ENCODE data around the gene CATSPER1. TPM values are rescaled to one million over a fixed set of nuclear protein-coding genes. Genes with fewer than 3 reads are reported as not detected.

The CATSPER1 gene
- total RNA-seq, 1 donor = 1.0 TPM

DNA sequence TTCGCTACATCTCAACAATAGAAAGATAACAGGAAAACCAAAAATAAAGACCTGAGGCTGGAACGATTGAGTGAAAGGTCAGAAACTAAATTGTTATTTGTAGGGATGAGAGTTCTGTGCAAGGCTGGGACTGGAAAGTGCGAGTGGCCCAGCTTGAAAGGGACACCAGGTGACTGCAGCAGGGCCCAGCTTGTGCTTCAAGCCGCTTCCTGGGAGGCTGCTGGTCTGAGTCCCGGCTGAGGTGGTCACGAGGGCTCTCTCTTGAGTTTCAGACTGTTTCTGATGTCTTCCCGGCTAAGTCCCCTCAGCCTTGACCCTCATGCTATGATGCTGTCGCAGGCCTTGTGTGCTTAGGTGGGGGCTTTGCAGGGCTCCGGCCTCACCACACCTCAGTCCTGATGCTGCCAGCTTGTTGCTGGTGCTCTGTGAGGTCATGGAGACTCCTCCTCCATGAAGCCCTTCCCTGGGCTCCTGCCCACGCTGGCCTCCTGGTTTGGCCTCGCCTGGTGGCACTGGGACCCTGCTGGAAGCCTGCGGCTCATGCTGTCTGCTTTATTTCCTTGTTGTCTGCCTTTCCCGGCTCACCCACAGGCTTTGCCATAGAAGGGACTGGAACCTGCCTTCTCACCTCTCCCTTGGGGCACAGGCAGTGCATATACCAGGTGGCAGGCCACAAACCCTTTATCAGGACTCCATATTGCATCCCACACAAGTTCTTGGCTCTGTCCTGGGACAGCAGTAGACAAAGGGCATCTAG lies 20.0 kb downstream of the CATSPER1 start:
- peaks cover 8% of the 10 kb centered on the region for H3K27me3 ChIP-seq (ENCODE audit: insufficient read depth, low read length)
- peaks cover 13% of the 10 kb centered on the region for H3K4me1 ChIP-seq (ENCODE audit: insufficient read depth, low read length)
- no peaks in the 10 kb centered on the region for H3K9me3 ChIP-seq (ENCODE audit: low read depth, low read length)

DNA sequence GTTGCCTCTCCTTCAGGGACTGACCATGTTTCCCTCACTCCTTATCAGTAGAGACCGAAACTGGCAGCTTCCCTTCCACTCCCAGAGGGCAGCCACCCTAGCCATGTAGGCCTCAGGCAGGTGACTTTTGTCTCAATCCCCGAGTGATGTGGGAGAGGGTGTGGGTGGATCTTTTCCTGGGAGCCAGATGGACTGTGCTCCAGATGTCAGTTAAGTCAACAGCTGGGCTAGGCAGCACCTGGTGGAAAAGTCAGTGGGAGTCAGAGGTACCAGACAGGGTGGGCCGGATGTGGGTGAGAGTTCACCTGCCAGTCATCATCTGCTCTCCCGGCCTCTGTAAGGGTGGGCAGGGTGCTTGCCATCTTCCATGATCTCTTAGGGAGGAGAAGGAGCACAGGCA lies 22.1 kb downstream of the CATSPER1 start:
- Histone ChIP-seq H3K4me3 (ENCODE audit: low read length) (no peak overlapping the region), H3K27me3 (ENCODE audit: insufficient read depth, low read length) (no peaks in the 10 kb centered on the region), H3K9me3 (ENCODE audit: low read depth, low read length) (no peaks in the 10 kb centered on the region), H3K4me1 (ENCODE audit: insufficient read depth, low read length) (peaks cover 26% of the 10 kb centered on the region)

More for the DNA sequence above, 20.0 kb downstream of the CATSPER1 start:
- no peak overlapping the region for H3K4me3 ChIP-seq (ENCODE audit: low read length)

DNA sequence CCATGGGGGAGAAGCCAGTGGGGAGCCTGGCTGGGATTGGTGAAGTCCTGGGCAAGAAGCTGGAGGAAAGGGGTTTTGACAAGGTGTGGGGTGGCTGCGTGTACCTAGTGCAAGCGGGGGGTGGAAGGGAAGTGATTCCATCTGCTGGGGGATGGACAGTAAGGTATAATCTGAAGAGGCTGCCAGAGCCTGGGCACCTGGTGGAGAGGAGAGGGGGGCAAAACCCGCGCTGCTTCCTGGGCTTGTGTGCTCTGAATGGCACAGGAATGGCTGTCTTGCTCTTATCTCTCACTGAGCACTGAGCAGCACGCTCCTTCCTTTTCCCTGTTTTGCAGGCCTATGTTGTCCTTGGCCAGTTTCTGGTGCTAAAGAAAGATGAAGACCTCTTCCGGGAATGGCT lies 23.0 kb downstream of the CATSPER1 start:
- Histone ChIP-seq H3K4me1 (ENCODE audit: insufficient read depth, low read length) (peaks cover 26% of the 10 kb centered on the region), H3K4me3 (ENCODE audit: low read length) (peak overlapping the region; percentile 92), H3K9me3 (ENCODE audit: low read depth, low read length) (no peaks in the 10 kb centered on the region), H3K27me3 (ENCODE audit: insufficient read depth, low read length) (no peaks in the 10 kb centered on the region)

DNA sequence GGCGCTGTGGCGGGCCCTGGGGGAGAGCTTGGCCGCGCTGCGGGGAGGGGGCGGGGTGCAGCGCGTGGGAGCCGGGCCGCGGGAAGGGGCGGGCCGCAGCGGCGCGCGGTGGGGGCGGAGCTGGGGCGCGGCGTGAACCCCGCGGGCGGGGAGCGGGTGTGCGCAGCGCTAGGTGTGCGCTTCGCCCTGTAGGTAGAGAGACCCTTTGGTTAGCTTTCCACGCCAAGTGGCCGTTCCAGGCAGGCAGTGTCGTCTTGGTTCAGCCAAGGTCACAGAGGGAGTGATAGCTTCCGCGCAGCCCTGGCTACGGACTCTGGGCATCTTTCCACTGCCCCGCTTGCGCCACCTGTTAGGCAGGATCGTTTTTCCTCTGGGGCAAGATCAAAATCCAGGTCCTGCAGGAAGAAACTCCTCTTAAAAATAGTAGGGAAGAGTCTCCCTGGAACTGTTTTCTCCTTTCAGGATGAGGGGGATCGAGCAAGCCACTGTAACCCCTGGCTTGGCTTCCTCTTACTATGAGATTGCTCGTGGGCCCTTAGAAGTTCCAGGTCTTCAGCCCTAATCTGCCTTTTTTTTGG lies 23.5 kb downstream of the CATSPER1 start:
- Histone ChIP-seq H3K4me3 (ENCODE audit: low read length) (peak overlapping the region; percentile 92), H3K27me3 (ENCODE audit: insufficient read depth, low read length) (no peaks in the 10 kb centered on the region), H3K4me1 (ENCODE audit: insufficient read depth, low read length) (peaks cover 26% of the 10 kb centered on the region), H3K9me3 (ENCODE audit: low read depth, low read length) (no peaks in the 10 kb centered on the region)

DNA sequence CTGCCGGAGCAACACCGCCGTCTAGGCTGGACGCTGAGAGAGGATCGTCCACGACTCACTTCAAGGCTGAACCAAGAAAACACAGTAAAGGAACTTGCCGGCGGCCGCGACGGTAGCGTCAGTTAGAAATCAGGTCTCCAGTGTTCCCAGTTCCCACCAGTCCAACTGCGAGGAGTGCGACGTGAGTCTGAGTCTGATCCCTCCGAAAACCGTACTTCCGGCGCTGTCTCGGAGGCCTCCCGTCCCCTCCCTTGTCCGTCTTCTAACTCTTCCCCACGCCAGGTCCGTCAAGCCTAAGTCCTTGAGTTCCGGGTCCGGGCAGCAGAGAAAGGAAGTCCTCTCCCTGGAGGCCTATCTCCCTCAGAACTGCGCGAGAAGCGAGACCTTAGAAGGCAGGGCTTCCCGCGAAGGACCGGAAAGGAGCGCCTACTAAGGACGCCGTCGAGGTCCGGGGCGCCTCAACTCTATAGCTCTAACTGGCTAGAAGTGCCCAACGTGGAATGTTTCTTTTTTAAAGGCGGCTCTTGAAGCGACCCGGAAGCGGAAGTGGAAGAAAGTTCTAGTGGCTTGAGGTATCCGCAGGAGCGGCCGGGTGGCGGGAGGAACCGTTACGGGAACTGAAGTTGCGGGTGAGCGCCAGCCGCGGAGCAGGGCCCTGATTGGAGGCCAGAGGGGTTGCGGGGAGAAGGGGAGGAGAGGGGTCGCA lies 24.2 kb downstream of the CATSPER1 start, which contains the start of the genes BANF1 and EIF1AD:
TSS of gene BANF1 (plus strand) at position 562 of the 706 bp plus-strand sequence. CDS start 748 bp downstream, outside the sequence.
TSS of gene EIF1AD (minus strand) at position 216 of the 706 bp plus-strand sequence. CDS start 1,768 bp downstream, outside the sequence.
- H3K4me3 ChIP-seq (ENCODE audit: low read length) = peak within 1 kb of the TSS; percentile 92
- peaks cover 26% of the 10 kb centered on the region for H3K4me1 ChIP-seq (ENCODE audit: insufficient read depth, low read length)
- no peaks in the 10 kb centered on the region for H3K9me3 ChIP-seq (ENCODE audit: low read depth, low read length)
- H3K27me3 ChIP-seq (ENCODE audit: insufficient read depth, low read length) = no peaks in the 10 kb centered on the region

DNA sequence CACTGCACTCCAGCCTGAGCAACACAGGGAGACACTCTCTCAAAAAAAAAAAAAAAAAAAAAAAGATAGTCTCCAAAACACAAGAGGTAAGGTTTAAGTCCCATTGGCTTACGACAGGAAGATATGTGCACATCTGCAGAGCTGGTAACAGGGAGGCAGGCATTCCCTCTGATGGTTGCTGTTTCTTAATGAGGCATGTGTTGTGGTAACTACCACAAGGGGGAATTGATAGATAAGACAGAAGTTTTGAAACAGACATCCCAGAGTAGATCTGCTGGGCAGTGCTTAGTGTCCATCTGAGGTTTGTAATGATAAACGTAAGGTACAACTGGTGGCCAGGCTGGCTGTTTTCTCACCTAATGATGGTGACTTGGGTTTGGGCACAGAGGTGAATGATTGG lies 29.0 kb downstream of the CATSPER1 start:
- H3K9me3 ChIP-seq (ENCODE audit: low read depth, low read length) = no peaks in the 10 kb centered on the region

DNA sequence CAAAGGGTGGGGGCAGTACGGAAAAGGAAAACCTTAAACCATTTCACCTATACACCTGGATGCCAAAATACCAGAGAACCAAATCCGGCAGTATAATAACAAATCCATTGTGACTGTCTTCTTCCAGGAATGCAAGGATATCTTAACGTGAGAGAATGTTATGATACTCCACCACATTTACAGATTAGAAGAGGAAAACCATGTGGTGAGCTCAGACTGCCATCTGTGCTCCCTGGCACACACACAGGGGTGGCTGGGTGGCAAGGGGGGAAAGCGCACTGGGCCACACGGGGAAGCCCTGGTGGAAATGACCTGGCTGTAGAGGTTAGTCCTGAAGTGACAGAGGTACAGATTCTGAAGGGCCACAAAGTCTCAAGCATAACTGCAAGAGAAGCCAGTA lies 34.2 kb downstream of the CATSPER1 start:
- Histone ChIP-seq H3K4me3 (ENCODE audit: low read length) (no peak overlapping the region), H3K4me1 (ENCODE audit: insufficient read depth, low read length) (peaks cover 7% of the 10 kb centered on the region), H3K27me3 (ENCODE audit: insufficient read depth, low read length) (no peaks in the 10 kb centered on the region), H3K9me3 (ENCODE audit: low read depth, low read length) (no peaks in the 10 kb centered on the region)

More for the DNA sequence above, 29.0 kb downstream of the CATSPER1 start:
- no peak overlapping the region for H3K4me3 ChIP-seq (ENCODE audit: low read length)
- no peaks in the 10 kb centered on the region for H3K27me3 ChIP-seq (ENCODE audit: insufficient read depth, low read length)
- H3K4me1 ChIP-seq (ENCODE audit: insufficient read depth, low read length) = peaks cover 16% of the 10 kb centered on the region

DNA sequence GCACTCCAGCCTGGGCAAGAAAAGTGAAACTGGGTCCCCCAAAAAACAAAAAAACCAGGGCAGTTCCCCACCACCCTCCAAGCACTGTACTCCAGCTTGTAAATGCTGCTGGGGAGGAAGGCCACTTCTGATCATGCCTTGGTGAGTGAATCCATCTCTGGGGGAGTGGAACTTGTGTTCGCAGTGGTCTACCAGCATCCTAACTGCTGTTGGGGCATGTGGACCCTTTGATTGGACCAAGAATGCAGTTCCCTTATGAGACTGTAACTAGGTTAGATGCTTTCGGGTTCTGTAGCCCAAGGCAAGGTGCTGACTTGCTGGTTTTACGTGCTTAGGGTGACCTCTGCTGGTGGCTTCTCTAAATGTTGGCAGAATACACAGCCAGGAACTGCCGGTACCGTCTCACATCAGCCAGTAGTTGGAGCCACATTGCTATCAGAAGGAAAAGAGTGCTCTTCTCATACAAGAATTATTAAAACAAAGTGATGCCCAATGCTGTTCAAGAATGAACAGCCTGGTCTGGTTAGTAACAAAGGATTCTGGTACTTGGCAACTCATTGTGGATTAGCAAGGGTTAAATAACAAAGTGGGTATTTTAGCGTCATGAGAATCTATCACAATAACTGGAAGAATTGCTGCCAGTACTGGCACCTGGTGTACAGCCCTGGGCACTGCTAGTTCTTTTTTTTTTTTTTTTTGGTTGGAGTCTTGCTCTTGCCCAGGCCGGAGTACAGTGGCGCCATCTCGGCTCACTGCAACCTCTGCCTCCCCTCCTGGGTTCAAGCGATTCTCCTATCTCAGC lies 37.3 kb downstream of the CATSPER1 start:
- H3K27me3 ChIP-seq (ENCODE audit: insufficient read depth, low read length) = no peaks in the 10 kb centered on the region
- peaks cover 17% of the 10 kb centered on the region for H3K4me1 ChIP-seq (ENCODE audit: insufficient read depth, low read length)
- no peak overlapping the region for H3K4me3 ChIP-seq (ENCODE audit: low read length)
- no peaks in the 10 kb centered on the region for H3K9me3 ChIP-seq (ENCODE audit: low read depth, low read length)

DNA sequence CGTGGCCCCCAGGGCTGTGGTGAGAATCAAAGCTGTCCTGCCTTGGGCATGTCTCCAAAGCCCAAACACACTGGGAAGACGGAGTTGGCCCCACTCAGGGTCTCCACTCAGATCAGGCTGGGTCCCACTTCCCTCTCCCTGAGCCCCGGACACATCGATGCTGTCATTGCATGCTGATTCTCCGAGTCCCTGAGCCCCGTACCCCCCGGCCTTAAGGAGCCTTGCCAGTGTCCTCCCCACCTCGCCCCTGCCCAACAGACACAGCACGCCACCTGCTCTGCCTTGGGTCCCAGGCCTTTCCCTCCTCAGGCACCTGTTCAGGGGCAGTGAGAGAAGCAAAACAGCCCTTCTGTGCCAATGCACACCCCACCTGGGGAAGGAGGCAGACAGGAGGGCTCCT lies 38.9 kb downstream of the CATSPER1 start:
- Histone ChIP-seq H3K27me3 (ENCODE audit: insufficient read depth, low read length) (no peaks in the 10 kb centered on the region), H3K9me3 (ENCODE audit: low read depth, low read length) (no peaks in the 10 kb centered on the region), H3K4me1 (ENCODE audit: insufficient read depth, low read length) (peaks cover 17% of the 10 kb centered on the region), H3K4me3 (ENCODE audit: low read length) (no peak overlapping the region)

DNA sequence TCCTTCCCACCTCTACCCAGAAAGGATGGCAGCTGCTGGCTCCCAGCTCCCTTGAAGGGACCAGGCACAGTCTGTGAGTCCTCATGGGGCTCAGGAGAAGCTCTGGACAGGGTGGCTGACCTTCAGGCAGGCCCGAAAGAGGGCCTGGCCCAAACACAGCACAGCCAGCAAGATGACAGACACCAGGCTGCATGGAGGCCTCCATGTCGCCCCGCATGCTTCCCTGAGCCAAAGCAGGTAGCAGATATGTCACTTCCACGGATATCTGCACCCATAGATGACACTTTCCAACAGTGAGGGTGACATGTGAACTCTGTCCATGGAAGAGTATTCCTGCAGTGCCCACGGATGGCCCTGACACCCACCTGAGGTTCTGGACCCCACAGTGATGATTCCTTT lies 42.7 kb downstream of the CATSPER1 start:
- Histone ChIP-seq H3K4me1 (ENCODE audit: insufficient read depth, low read length) (peaks cover 10% of the 10 kb centered on the region), H3K9me3 (ENCODE audit: low read depth, low read length) (no peaks in the 10 kb centered on the region), H3K4me3 (ENCODE audit: low read length) (no peak overlapping the region), H3K27me3 (ENCODE audit: insufficient read depth, low read length) (no peaks in the 10 kb centered on the region)

DNA sequence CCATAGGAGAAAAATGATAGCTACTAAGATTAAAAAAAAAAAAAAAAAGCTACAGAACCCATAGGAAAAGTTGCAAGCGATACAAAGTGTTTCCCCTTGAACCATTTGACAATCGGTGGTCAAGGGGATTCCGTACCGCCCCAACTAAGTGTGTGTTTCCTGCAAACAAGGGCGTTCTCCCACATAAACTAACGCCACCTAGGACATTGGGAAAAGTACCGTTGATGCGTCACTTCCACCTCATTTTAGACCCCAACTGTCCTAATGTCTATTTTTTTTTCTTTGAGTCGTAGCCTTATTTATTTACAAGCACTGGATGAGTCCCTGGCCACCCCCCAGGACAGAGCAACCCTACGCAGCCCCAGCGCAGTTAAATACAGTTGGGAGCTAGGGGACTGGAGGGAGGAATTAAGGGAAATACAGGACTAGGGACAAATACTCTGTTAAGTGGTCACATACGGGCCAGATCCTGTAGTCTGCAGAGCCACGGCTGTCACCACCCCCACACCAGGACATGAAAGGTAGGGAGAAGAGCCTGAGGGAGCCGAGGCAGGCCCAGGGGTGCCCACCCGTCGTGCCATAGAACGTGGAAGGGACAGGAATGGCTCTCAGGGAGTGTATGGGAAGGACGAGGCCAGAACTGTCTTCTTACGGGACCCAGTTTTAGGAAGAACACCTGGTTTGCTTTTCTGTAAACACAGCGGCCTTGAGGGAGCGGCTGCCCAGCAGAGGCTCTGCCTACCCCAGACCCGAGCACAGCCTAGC lies 43.3 kb downstream of the CATSPER1 start:
- peaks cover 10% of the 10 kb centered on the region for H3K4me1 ChIP-seq (ENCODE audit: insufficient read depth, low read length)
- H3K4me3 ChIP-seq (ENCODE audit: low read length) = no peak overlapping the region

DNA sequence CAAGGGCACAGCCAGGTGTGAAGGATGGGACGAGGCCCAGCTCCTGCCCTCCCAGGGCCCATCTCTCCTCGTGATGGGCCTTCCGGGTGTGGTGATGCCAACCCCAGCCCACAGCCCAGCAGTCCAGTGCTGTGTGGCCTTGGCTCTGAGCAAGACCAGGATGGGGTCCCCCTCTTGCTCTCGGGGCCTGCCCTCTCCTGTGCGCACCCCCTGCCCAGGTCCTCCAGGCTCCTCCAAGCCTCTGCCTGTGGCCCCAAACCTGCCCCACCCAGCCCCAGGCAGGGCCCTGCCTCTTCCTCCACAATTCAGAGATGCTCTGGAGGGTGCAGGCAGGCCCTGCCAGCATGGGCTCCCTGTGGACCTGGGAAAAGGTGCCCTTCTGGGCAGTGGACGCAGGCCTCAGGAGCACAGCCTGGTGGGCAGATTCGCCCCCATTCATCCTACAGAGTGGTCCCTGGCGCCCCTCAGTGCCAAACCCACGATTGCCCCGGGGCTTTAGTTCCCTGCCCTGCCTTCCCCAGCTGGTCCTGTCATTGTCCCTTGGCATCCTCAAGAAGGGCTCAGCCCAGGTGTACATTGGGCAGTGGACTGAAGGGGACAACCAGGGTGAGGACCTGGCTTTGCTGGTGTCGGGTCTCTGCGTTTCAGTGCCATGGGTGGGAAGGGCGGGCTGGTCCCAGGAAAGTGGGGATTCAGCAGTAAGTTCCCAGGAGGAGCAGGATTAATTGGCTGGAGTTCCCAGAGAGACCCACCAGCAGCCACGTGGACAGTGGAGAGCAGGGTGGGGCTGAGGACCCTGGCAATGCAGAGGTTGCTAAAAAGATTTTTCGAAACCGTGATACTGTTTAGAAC lies 44.1 kb downstream of the CATSPER1 start:
- Histone ChIP-seq H3K9me3 (ENCODE audit: low read depth, low read length) (no peaks in the 10 kb centered on the region), H3K4me3 (ENCODE audit: low read length) (no peak overlapping the region), H3K4me1 (ENCODE audit: insufficient read depth, low read length) (peaks cover 10% of the 10 kb centered on the region), H3K27me3 (ENCODE audit: insufficient read depth, low read length) (no peaks in the 10 kb centered on the region)

More for the DNA sequence above, 43.3 kb downstream of the CATSPER1 start:
- Histone ChIP-seq H3K27me3 (ENCODE audit: insufficient read depth, low read length) (no peaks in the 10 kb centered on the region), H3K9me3 (ENCODE audit: low read depth, low read length) (no peaks in the 10 kb centered on the region)

DNA sequence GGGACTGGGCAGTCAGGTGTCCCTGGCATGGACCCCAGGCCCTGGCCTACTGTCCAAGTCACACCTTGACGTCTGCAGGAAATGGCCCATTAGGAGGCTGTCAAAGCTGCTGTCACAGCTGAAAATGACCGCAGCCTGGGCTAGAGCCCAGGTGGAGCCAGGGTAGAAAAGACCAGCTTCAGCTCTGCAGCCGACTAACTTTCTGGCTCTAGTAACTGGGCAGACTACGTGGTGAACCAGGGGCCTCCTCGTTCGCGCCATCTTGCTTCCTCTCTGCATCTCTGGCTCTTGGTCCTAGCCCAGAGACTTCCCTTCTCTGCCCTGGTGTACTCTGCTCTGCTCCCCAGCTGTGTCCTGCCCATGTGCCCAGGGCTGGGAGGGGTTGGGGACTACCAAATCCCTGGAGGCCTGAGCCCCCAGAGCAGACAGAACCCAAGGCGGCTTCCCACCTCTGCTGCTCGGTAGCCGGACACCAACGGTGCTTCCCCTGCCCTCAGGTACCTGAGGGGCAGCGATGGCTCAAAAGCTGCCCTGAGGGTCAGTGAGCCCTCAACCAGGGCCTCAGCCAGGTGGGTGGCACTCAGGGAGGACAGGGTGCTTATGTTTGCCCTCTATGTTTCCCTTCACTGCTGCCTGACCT lies 45.1 kb downstream of the CATSPER1 start:
- Histone ChIP-seq H3K9me3 (ENCODE audit: low read depth, low read length) (no peaks in the 10 kb centered on the region), H3K4me3 (ENCODE audit: low read length) (no peak overlapping the region), H3K4me1 (ENCODE audit: insufficient read depth, low read length) (peaks cover 5% of the 10 kb centered on the region)

More for the DNA sequence above, 45.1 kb downstream of the CATSPER1 start:
- H3K27me3 ChIP-seq (ENCODE audit: insufficient read depth, low read length) = no peaks in the 10 kb centered on the region
